BE2C (cell line): ENCODE data around the gene ZNF770.
"Not testable (repeated sequence)": the region's sequence is repeated elsewhere in the genome, so short reads cannot be mapped to it uniquely, and the experiment has no call there.

Experiments used
- DNase-seq: peaks from one replicate; pipeline ENCODE4 v3.0.0-alpha.2; 2020
- H3K27me3 ChIP-seq: fragments of 250-450 bp; sonication (Bioruptor Pico); 2 replicates; pipeline ENCODE4 v1.5.1; 2020; ENCODE audit warnings: mild to moderate bottlenecking
- H3K36me3 ChIP-seq: fragments of 250-450 bp; sonication (Bioruptor Pico); 2 replicates; pipeline ENCODE4 v1.5.1; 2020; ENCODE audit warnings: mild to moderate bottlenecking
- H3K4me1 ChIP-seq: fragments of 250-450 bp; sonication (Bioruptor Pico); 2 replicates; pipeline ENCODE4 v1.5.1; 2020
- H3K4me3 ChIP-seq: 2 replicates; pipeline ENCODE4 v1.5.1; 2011; ENCODE audit warnings: low read depth, low read length
- H3K9me3 ChIP-seq: fragments of 250-450 bp; sonication (Bioruptor Pico); 2 replicates; pipeline ENCODE4 v1.5.1; 2020
- TF ChIP-seq, protein P1 (sequence below): IDR thresholded peaks from 2 replicates; pipeline ENCODE4 v1.5.1; 2012; ENCODE audit warnings: mild to moderate bottlenecking, low read depth, low read length

ZNF770 gene

GRCh38 chr15:34943711-34944110 lies 44.4 kb downstream of the ZNF770 start:
- Histone ChIP-seq H3K4me3 (no peak overlapping the region), H3K36me3 (peaks cover 44% of the 10 kb centered on the region), H3K9me3 (no peaks in the 10 kb centered on the region), H3K4me1 (no peaks in the 10 kb centered on the region), H3K27me3 (no peaks in the 10 kb centered on the region)
- TF ChIP-seq, protein P1, sequence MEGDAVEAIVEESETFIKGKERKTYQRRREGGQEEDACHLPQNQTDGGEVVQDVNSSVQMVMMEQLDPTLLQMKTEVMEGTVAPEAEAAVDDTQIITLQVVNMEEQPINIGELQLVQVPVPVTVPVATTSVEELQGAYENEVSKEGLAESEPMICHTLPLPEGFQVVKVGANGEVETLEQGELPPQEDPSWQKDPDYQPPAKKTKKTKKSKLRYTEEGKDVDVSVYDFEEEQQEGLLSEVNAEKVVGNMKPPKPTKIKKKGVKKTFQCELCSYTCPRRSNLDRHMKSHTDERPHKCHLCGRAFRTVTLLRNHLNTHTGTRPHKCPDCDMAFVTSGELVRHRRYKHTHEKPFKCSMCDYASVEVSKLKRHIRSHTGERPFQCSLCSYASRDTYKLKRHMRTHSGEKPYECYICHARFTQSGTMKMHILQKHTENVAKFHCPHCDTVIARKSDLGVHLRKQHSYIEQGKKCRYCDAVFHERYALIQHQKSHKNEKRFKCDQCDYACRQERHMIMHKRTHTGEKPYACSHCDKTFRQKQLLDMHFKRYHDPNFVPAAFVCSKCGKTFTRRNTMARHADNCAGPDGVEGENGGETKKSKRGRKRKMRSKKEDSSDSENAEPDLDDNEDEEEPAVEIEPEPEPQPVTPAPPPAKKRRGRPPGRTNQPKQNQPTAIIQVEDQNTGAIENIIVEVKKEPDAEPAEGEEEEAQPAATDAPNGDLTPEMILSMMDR = no peak
- no peak for DNase-seq

DNA sequence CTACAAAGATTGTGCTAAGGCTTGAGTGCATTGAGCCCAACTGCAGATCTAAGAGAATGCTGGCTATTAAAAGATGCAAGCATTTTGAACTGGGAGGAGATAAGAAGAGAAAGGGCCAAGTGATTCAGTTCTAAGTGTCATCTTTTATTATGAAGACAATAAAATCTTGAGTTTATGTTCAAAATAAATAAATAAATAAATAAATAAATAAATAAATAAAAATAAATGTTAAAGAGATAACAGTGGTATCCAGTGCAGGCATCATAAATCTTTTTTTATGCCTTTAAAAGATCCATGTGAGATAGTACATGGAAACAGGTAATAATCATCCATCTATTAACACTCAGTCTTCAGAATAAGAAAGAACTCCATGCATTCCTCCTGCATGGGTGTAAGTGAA lies 44.8 kb downstream of the ZNF770 start:
- not testable (repeated sequence) for H3K27me3 ChIP-seq, DNase-seq, H3K9me3 ChIP-seq, H3K4me3 ChIP-seq, H3K4me1 ChIP-seq
- H3K36me3 ChIP-seq = peaks cover 48% of the 10 kb centered on the region

DNA sequence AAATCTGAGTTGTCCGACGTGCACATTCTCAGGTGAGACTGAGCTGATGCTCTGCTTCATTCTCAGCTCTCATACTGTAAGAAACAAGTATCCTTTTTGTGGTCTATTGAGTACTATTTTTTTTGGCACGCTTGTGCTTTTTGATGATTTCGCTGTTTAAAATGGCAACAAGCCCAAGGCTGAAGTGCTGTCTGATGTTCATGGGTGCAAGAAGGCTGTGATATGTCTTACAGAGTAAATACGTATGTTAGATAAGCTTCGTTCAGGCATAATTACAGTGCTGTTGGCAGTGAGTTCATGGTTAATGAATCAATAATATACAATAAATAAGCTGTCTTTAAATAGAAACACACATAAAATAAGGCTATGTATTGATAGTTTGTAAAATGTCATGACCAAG lies 45.7 kb downstream of the ZNF770 start:
- Histone ChIP-seq H3K9me3 (no peaks in the 10 kb centered on the region), H3K27me3 (no peaks in the 10 kb centered on the region), H3K4me3 (no peak overlapping the region), H3K4me1 (no peaks in the 10 kb centered on the region), H3K36me3 (peaks cover 45% of the 10 kb centered on the region)
- TF ChIP-seq, protein P1 = no peak
- no peak for DNase-seq

GRCh38 chr15:34941831-34942230 lies 46.3 kb downstream of the ZNF770 start:
- Histone ChIP-seq H3K36me3 (peaks cover 49% of the 10 kb centered on the region), H3K27me3 (no peaks in the 10 kb centered on the region), H3K4me1 (no peaks in the 10 kb centered on the region), H3K4me3 (no peak overlapping the region), H3K9me3 (no peaks in the 10 kb centered on the region)
- DNase-seq = no peak
- TF ChIP-seq, protein P1 = no peak

DNA sequence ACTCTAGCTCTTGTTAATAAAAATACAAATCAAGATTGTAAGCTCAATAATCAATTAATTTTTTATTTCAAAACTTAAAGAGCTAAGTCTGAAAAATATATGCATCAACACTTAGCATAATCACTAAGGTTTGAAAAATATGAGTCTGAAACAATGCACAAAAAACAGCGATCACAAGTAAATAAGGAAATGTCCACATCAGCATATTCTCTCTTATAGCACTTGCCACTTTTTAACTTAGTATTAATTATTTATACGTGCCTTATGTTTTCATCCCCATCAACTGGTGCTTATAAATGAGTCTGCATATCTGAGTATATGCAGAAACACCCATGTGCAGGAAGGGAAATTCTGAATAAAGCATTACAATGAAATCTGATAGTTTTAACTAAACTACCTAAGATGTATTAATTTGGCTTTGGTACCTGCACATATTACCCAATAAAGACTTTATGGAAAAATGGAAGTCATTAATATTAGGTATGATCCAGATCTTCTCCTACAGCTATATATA lies 46.8 kb downstream of the ZNF770 start:
- TF ChIP-seq, protein P1 = no peak
- DNase-seq = no peak
- peaks cover 55% of the 10 kb centered on the region for H3K36me3 ChIP-seq
- H3K9me3 ChIP-seq = no peaks in the 10 kb centered on the region
- H3K4me3 ChIP-seq = no peak overlapping the region
- no peaks in the 10 kb centered on the region for H3K27me3 ChIP-seq
- no peaks in the 10 kb centered on the region for H3K4me1 ChIP-seq

DNA sequence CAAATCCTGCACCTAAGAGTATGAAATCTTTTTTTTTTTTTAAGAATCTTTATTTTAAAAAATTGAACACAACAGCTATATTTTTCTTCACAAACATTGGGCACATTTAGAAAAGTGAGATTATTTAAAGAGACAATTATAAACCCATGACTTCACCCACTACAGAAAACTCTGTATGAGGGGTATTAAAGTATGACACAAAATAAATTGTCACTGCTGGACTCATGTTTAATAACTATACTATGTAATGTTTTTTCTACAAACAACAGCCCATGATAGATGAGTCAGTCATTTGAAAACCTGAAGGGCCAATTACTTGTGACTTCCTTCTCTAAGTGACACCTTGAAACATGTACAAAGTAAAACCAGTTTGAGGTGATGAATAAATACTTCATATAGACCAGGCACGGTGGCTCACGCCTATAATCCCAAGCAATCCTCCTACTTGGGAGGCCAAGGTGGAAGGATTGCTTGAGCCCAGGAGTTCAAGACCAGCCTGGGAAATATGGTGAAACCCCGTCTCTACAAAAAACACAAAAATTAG lies 54.6 kb downstream of the ZNF770 start:
- H3K9me3 ChIP-seq = no peaks in the 10 kb centered on the region
- TF ChIP-seq, protein P1 = no peak
- no peak overlapping the region for H3K4me3 ChIP-seq
- no peaks in the 10 kb centered on the region for H3K27me3 ChIP-seq
- DNase-seq = no peak
- H3K36me3 ChIP-seq = peaks cover 72% of the 10 kb centered on the region
- no peaks in the 10 kb centered on the region for H3K4me1 ChIP-seq

- not testable (repeated sequence) for DNase-seq, H3K4me3 ChIP-seq
- H3K36me3 ChIP-seq = peaks cover 62% of the 10 kb centered on the region
These were observed 59.7 kb downstream of the ZNF770 start for GRCh38 chr15:34928349-34928748.

More at GRCh38 chr15:34928349-34928748, 59.7 kb downstream of the ZNF770 start:
- H3K9me3 ChIP-seq, H3K4me1 ChIP-seq, H3K27me3 ChIP-seq: not testable (repeated sequence)
